GM12892 (cell line): ENCODE results near the gene SEMA3F.

ENCODE experiments used
- POLR2A ChIP-seq: IDR thresholded peaks from 2 replicates; pipeline ENCODE4 v1.6.1; 2011; ENCODE audit warnings: low read depth, low read length, control low read depth
- TAF1 ChIP-seq: IDR thresholded peaks from 2 replicates; pipeline ENCODE4 v1.6.1; 2011; ENCODE audit warnings: low read depth, mild to moderate bottlenecking, control low read depth, low read length, borderline replicate concordance

- TF ChIP-seq TAF1 = no peak
- TF ChIP-seq POLR2A = no peak
Measured at GRCh38 chr3:50139718-50140423, 15.3 kb upstream of the SEMA3F start.
